OCI-LY7 (cell line): ENCODE data around the gene RARA.

Experiments
- CTCF ChIP-seq: fragments of 200-600 bp; sonication (generic); conservative IDR thresholded peaks from 2 replicates; pipeline ENCODE4 v1.5.1; 2014; ENCODE audit warnings: mild to moderate bottlenecking, antibody characterized with exemption, low read length, moderate library complexity, mixed read lengths
- EZH2phosphoT487 ChIP-seq: fragments of 200-600 bp; sonication (generic); IDR thresholded peaks from 2 replicates; pipeline ENCODE4 v1.6.1; 2018; ENCODE audit warnings: low read depth, borderline replicate concordance, mild to moderate bottlenecking, mixed run types, antibody characterized with exemption, low read length, moderate library complexity, mixed read lengths

GRCh38 chr17:40348562-40349476, 39.8 kb downstream of the RARA start:
- TF ChIP-seq CTCF (no peak), EZH2phosphoT487 (no peak)
